GM21717 (cell line): ENCODE data around the gene VAMP4.

Source experiments
- ATAC-seq: cut with Tn5 transposase; IDR thresholded peaks from one replicate; pipeline ENCODE4 v1.9.1; 2021; ENCODE audit warnings: mild to moderate bottlenecking, moderate library complexity; ENCODE audit not compliant: unreplicated experiment

The VAMP4 gene

DNA sequence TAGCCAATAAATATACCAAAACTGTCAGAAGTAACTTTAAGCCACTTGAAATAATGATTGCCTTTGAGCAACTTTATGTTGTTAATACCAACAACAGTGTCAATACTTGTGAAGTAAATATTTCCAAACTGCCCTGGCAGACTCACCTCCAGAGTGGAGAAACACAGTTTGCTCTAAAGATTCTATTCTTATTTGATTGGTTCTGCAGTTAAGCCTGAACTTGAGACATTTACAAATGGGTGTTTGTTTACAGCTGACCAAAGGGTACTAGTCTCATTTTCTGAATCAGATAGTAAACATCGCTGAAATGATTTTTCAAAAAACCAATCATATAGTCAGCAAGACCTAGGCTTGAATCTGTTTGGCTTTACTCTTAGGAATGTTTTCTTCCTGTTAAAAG, 88.1 kb downstream of the VAMP4 start:
- ATAC-seq: no peak

DNA sequence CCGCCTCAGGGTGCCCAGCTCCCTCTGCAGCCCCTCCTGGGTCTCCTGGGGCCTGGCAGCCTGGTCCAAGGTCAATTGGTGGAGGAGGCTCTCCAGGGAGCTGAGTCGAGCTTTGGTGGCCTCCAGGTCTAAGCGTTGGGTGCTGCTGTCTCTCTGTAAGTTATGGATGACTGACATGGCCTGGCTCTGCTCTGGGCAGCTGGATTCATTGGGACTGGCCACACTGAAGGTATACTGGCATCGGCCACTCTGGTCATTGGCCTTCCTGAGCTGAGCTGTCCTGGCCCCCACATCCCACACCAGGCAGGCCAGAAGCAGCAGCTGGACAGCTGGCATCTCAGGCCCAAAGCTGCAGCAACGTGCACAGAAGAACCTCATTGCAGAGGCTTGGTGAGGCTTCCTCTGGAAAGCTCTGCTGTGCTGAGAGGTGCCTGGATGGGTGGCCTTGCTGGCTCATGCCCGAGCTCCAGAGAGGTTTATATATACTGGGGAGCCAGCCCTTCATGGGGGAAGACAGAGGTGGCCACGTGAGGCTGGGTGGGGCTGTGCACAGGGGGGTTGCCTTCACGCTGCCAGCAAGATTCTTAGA, 89.5 kb downstream of the VAMP4 start, which contains the start of gene MYOC:
MYOC (minus strand) TSS at position 455 of the 589 bp plus-strand sequence; CDS start at position 378, 77 bp downstream.
- no peak for ATAC-seq
